Activated T-helper 2 cell treated with anti-CD3 and anti-CD28 coated beads, Interferon-gamma antibody, Interleukin-2, Interleukin-4, amounts not matched to agents 10 μg/mL and 5 μg/mL and 100 μg/mL, durations not matched to agents 14 hours and 24 hours and 36 hours (primary cell): ENCODE data around the gene SNTN. TPM values are rescaled to one million over a fixed set of nuclear protein-coding genes. Genes with fewer than 3 reads are reported as not detected.

Experiments
- DNase-seq: peaks from one replicate; pipeline ENCODE4 v3.0.0; 2021; ENCODE audit warnings: low spot score
- H3K27ac Mint-ChIP-seq: one replicate; pipeline ENCODE4 v1.8.0; 2021; ENCODE audit warnings: mixed read lengths
- H3K27me3 Mint-ChIP-seq: one replicate; pipeline ENCODE4 v1.8.0; 2021; ENCODE audit warnings: low read depth, mixed read lengths
- H3K36me3 Mint-ChIP-seq: one replicate; pipeline ENCODE4 v1.8.0; 2021; ENCODE audit warnings: low read depth, mixed read lengths
- H3K4me1 Mint-ChIP-seq: one replicate; pipeline ENCODE4 v1.8.0; 2021; ENCODE audit warnings: low read depth, mixed read lengths
- H3K4me3 Mint-ChIP-seq: one replicate; pipeline ENCODE4 v1.8.0; 2021; ENCODE audit warnings: low read depth, mild to moderate bottlenecking, moderate library complexity, mixed read lengths
- H3K9me3 Mint-ChIP-seq: one replicate; pipeline ENCODE4 v1.8.0; 2021; ENCODE audit warnings: mixed read lengths
- intact Hi-C: fragments of 100-400 bp; cut with micrococcal nuclease; formaldehyde crosslinking; loops from one replicate; pipeline ENCODE4 v1.15.1; 2023
- total RNA-seq: library from RNA; stranded (reverse); gene quantifications from 2 replicates; pipeline ENCODE4 v1.2.3, GENCODE V29; 2022

The SNTN gene
- total RNA-seq, 1 donor from 2014 or later, result not detected

DNA sequence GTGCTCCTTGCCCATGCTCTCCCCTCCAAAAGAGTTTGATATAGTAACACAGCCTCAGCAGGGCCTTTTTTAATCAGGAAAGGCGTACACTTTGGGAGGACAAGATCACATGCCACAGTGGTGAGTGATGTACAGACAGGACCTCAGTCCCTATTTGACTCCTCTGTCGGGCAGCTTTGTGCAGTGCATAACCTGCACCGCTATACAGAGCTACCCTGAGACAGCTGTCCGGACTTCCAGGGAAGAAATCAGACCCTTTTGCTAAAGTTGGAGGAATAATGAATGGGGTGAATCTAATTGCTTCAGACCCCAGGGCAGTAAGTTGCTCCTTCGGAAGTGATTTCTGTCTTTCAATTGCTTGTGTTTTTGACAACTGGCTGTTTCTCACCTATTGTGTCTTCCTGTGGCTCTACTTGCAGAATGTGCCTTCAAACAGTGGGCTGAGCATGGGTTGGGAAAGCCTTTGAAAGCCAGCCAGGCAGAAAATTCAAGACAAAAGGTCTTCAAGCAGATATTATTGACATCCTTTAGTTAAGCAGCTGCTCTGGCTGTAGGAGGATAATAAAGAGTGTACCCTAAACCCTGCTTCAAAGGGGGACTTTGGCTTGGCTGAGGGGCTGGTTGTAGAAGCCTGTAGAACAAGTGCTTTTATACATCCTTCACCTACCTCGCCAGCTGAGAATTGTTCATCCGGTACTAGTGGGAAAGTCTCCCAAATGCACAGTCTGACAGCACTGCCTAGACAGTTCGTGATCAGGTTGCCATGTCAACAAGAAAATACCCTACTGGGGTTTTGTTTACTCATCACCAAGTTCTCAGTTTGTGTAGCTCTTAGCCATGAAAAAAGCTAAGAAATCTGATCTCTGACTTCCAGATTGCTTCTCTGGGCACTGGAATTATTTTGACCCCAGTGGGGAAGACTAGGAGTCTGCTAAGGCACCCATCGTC is 35.1 kb downstream of the SNTN start:
- Mint-ChIP-seq H3K27ac (no peak overlapping the region), H3K36me3 (no peaks in the 10 kb centered on the region), H3K4me3 (no peak overlapping the region), H3K27me3 (no peaks in the 10 kb centered on the region), H3K9me3 (peaks cover 7% of the 10 kb centered on the region), H3K4me1 (no peaks in the 10 kb centered on the region)
- intact Hi-C loops, result no loop called here
- DNase-seq, result no peak

DNA sequence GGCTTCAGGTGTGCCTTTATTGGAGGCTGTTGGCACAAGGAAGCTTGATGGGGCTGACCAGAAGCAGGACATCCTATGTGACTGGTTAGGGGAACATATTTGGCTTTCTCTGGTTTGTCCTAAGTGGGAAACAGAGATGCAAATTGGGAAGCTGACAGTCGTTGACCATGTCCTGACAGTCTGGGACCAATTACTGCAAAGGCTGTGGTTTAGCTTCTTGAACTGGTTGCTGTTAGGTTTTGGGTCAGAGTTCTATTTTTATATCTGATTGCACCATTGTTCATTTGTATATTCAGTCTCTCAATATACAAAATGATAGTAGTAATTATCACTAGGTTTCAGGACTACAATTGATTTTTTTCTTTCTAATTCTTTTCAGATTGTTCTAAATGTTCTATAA is 36.8 kb downstream of the SNTN start:
- no peak overlapping the region for H3K4me3 Mint-ChIP-seq
- no peaks in the 10 kb centered on the region for H3K27me3 Mint-ChIP-seq
- no peaks in the 10 kb centered on the region for H3K36me3 Mint-ChIP-seq
- intact Hi-C loops, result no loop called here
- no peaks in the 10 kb centered on the region for H3K4me1 Mint-ChIP-seq
- H3K9me3 Mint-ChIP-seq, result peaks cover 12% of the 10 kb centered on the region
- no peak for DNase-seq
- H3K27ac Mint-ChIP-seq, result no peak overlapping the region

DNA sequence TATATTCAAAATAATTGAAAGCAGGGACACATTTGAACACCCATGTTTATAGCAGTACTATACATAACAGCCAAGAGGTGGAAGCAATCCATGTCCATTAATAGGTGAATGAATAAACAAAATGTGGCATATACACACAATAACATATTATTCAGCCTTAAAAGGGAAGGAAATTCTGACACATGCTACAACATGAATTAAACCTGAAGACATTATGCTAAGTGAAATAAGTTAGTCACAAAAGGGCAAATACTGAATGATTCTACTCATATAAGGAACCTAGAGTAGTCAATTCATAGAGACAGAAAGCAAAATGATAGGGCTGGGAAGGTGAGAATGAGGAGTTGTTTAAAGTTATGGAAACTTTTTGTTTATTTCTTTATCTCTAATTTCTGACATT is 40.9 kb downstream of the SNTN start:
- Mint-ChIP-seq H3K9me3 (peaks cover 12% of the 10 kb centered on the region), H3K27ac (no peak overlapping the region), H3K27me3 (no peaks in the 10 kb centered on the region), H3K4me1 (no peaks in the 10 kb centered on the region), H3K36me3 (no peaks in the 10 kb centered on the region), H3K4me3 (no peak overlapping the region)
- intact Hi-C loops, result no loop called here
- no peak for DNase-seq

DNA sequence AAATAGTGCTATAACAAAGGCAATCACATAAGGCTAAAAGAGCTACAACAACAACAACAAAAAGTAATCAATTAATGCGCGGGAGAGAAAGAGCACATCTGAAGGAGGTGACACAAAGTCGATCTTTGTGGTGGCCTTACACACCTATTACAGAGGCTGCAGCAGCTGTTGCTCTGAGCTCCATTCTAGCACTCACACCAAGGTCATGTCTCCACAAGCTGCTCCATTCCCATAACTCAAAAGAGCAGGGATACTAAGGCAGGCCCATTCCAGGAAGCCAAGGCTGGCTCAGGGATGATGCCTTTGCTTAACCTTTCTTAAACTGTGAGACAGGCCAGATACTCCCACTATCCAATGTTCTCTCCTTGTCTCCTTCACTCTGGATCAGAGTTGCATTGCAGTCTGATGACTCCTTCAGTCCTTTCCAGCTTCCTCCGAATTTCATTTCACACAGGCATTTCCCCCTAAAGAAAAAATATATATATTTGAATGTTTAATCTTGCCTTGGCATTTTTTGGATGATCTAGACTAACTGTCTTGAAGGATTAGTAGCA is 52.7 kb downstream of the SNTN start:
- no peaks in the 10 kb centered on the region for H3K36me3 Mint-ChIP-seq
- intact Hi-C loops, result no loop called here
- no peak overlapping the region for H3K27ac Mint-ChIP-seq
- no peaks in the 10 kb centered on the region for H3K9me3 Mint-ChIP-seq
- H3K27me3 Mint-ChIP-seq, result no peaks in the 10 kb centered on the region
- no peak for DNase-seq
- H3K4me3 Mint-ChIP-seq, result no peak overlapping the region
- no peaks in the 10 kb centered on the region for H3K4me1 Mint-ChIP-seq

DNA sequence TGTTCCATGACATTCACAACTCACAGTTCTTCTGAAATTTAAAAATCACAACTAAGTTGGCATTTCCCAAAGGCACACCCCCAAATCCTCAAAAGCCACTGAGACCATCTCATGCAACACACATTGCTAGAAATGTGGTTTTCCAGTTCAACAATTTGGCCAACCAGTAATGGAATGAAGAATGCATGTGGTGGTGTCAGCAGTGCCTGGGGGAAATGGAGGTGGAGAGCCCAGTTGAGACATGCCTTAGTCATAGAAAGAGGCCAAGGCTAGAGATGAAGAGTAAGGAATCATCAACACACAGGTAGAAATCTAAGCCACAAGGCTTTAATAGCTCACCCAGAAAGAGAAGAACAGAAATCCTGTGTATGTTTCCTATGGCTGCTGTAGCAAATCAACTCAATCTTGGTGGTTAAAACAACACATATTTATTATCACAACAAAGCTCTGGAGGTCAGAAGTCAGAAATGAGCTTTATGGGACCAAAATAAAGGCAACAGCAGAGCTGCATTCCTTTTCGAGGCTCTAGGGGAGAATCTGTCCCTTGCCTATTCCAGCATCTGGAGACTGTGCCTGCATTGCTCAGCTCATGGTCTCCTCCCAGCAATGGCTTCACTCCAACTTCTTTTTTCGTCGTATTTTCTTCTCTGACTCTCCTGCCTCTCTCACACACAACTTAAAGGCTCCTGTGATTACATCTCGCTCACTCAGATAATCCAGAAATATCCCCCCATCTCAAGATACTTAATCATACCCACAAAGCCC is 54.0 kb downstream of the SNTN start:
- no peak overlapping the region for H3K4me3 Mint-ChIP-seq
- H3K27ac Mint-ChIP-seq, result no peak overlapping the region
- intact Hi-C loops, result no loop called here
- no peaks in the 10 kb centered on the region for H3K9me3 Mint-ChIP-seq
- H3K4me1 Mint-ChIP-seq, result no peaks in the 10 kb centered on the region
- no peaks in the 10 kb centered on the region for H3K27me3 Mint-ChIP-seq
- DNase-seq, result no peak
- H3K36me3 Mint-ChIP-seq, result no peaks in the 10 kb centered on the region

DNA sequence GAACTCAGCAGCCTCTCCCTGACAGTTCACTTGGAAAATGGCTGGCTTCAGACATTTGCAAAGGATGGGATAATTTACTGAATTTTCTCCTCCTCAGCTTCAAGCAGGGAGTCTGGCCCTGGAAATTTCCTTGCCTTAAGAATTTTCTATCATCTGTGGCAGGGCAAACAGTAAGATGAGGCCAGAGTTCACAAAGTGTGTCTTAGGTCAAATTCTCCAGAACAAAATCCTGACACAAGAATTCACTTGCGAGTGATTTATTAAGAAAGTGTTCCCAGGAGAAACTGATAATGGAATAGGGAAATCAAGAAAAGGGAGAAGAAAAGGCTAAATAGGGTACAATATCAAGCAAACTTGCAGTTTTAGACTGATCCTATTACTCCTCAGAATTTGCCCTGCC is 55.3 kb downstream of the SNTN start:
- H3K36me3 Mint-ChIP-seq, result no peaks in the 10 kb centered on the region
- no peak overlapping the region for H3K4me3 Mint-ChIP-seq
- H3K27me3 Mint-ChIP-seq, result no peaks in the 10 kb centered on the region
- intact Hi-C loops, result no loop called here
- H3K27ac Mint-ChIP-seq, result no peak overlapping the region
- H3K9me3 Mint-ChIP-seq, result no peaks in the 10 kb centered on the region
- DNase-seq, result no peak
- H3K4me1 Mint-ChIP-seq, result no peaks in the 10 kb centered on the region

DNA sequence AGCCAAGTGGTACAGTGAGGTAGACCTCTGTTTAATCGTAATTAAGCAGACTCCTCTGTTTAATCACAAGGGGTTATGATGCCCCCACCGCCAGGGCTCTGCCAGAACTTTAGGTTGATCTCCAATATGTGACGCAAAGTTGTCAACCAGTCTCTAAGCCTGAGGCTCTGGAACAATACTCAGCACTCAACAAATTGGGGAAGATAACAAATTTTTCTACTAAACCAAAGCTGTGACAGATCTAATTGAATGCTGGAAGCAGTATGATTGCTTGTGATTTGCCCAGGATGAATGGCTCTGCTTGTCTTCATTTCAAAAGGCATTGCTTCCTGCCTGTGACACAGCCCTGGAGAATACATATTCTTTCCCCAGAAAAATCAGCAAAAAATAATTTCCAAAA is 57.1 kb downstream of the SNTN start:
- Mint-ChIP-seq H3K9me3 (no peaks in the 10 kb centered on the region), H3K4me3 (no peak overlapping the region), H3K27me3 (no peaks in the 10 kb centered on the region), H3K27ac (no peak overlapping the region), H3K4me1 (no peaks in the 10 kb centered on the region), H3K36me3 (no peaks in the 10 kb centered on the region)
- no peak for DNase-seq
- intact Hi-C loops, result no loop called here

Other genes with a start within 250 kb of the SNTN start
- gene C3orf49, start 166.6 kb downstream of the SNTN start, total RNA-seq, result not detected in 2 replicates
- gene THOC7, start 211.1 kb downstream of the SNTN start, total RNA-seq, result 103 and 107 TPM in 2 replicates
- 42.8 and 44.0 TPM in 2 replicates for gene ATXN7, start 211.2 kb downstream of the SNTN start, total RNA-seq